Body of pancreas (tissue), 4 donors: ENCODE results near the gene MZF1.

Experiments used
- POLR2A ChIP-seq, 3 donors: fragments of 450-650 bp; IDR thresholded peaks; one replicate each; pipeline ENCODE4 v1.6.1; 2016; ENCODE audit warnings: antibody characterized with exemption in 3 of 3, mild to moderate bottlenecking in 2 of 3
- TF ChIP-seq, protein P1 (sequence below), 7 experiments: fragments of 450-650 bp in 4 of 7; fragments of 200-600 bp in 3 of 7; sonication (generic) in 3 of 7; IDR thresholded peaks; one replicate each; pipeline ENCODE4 v1.5.1; 2016 to 2019; ENCODE audit warnings: antibody characterized with exemption in 7 of 7

- TF ChIP-seq, protein P1, sequence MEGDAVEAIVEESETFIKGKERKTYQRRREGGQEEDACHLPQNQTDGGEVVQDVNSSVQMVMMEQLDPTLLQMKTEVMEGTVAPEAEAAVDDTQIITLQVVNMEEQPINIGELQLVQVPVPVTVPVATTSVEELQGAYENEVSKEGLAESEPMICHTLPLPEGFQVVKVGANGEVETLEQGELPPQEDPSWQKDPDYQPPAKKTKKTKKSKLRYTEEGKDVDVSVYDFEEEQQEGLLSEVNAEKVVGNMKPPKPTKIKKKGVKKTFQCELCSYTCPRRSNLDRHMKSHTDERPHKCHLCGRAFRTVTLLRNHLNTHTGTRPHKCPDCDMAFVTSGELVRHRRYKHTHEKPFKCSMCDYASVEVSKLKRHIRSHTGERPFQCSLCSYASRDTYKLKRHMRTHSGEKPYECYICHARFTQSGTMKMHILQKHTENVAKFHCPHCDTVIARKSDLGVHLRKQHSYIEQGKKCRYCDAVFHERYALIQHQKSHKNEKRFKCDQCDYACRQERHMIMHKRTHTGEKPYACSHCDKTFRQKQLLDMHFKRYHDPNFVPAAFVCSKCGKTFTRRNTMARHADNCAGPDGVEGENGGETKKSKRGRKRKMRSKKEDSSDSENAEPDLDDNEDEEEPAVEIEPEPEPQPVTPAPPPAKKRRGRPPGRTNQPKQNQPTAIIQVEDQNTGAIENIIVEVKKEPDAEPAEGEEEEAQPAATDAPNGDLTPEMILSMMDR (IDR thresholded peaks at IDR 0.05): peak; percentile 68 to 96 (median 89)
- peak; percentile 14 to 55 (median 44) for TF ChIP-seq POLR2A (IDR thresholded peaks at IDR 0.05)
These were observed 59.2 kb downstream of the MZF1 start for GRCh38 chr19:58513694-58514563.
